Endothelial cell of umbilical vein (primary cell): ENCODE results near the gene GAL3ST2. TPM values are rescaled to one million over a fixed set of nuclear protein-coding genes. Genes with fewer than 3 reads are reported as not detected.
A peak's percentile ranks its signal among the peaks of the same experiment; 100 is the strongest.

ENCODE experiments used
- BruUV-seq: library from RNA; stranded (reverse); fragments of 400-500 nt; replicated peaks from 2 replicates; lab custom pipeline; 2021; lab: Mats Ljungman, UMichigan
- CTCF ChIA-PET: fragments of 300-600, 350-600 bp; sonication (Branson Sonifier 250); formaldehyde crosslinking; loops from one replicate; lab custom pipeline; 2021; ENCODE audit warnings: antibody characterized with exemption, inconsistent platforms; lab: Charles Lee
- POLR2A ChIA-PET: fragments of 300-600, 350-600 bp; sonication (Branson Sonifier 250); formaldehyde crosslinking; loops from one replicate; lab custom pipeline; 2021; ENCODE audit warnings: antibody characterized with exemption, inconsistent platforms; lab: Charles Lee
- DNase-seq: peaks from one replicate; pipeline ENCODE4 v3.0.0-alpha.2; 2011; ENCODE audit warnings: low read depth, low spot score
- FAIRE-seq: peaks from 2 replicates; lab custom pipeline; 2011; peaks lifted over from hg19 to GRCh38; lab: Jason Lieb, UNC
- H2AFZ ChIP-seq: 2 replicates; pipeline ENCODE4 v1.6.0; 2012; ENCODE audit warnings: low read depth, low read length, control low read depth, inconsistent platforms
- H3K27ac ChIP-seq: 2 replicates; pipeline ENCODE4 v1.5.1; 2011; ENCODE audit warnings: low read depth, mild to moderate bottlenecking, control low read depth, low read length, moderate library complexity; ENCODE audit not compliant: insufficient read depth
- H3K27me3 ChIP-seq, 2 experiments: 2 replicates each; pipeline versions ENCODE4 v1.6.0 to v1.6.1; 2011; ENCODE audit warnings: low read length in 2 of 2, mixed read lengths in 1 of 2; ENCODE audit not compliant: control insufficient read depth in 2 of 2, insufficient read depth in 2 of 2
- H3K36me3 ChIP-seq, 2 experiments: 2 replicates in 1 of 2; 3 replicates in 1 of 2; pipeline ENCODE4 v1.5.1; 2011; ENCODE audit warnings: low read length in 2 of 2, mild to moderate bottlenecking in 1 of 2, moderate library complexity in 1 of 2; ENCODE audit not compliant: control insufficient read depth in 2 of 2, insufficient read depth in 2 of 2; ENCODE audit errors: extremely low read depth in 1 of 2
- H3K4me1 ChIP-seq: 3 replicates; pipeline ENCODE4 v1.5.1; 2011; ENCODE audit warnings: mild to moderate bottlenecking, low read length; ENCODE audit not compliant: control insufficient read depth, insufficient read depth; ENCODE audit errors: extremely low read depth
- H3K4me2 ChIP-seq: 2 replicates; pipeline ENCODE4 v1.6.1; 2011; ENCODE audit warnings: low read length, control low read depth, mixed read lengths; ENCODE audit not compliant: insufficient read depth
- H3K4me3 ChIP-seq, 3 experiments: fragments of 200-600 bp in 1 of 3; sonication (generic), shearing (Covaris generic) in 1 of 3; replicated peaks in 1 of 3; 2 replicates each; pipeline ENCODE4 v1.5.1; 2011 to 2016; ENCODE audit warnings: control low read depth in 3 of 3, low read length in 3 of 3, mild to moderate bottlenecking in 2 of 3, inconsistent platforms in 1 of 3, low read depth in 1 of 3, moderate library complexity in 1 of 3; ENCODE audit not compliant: insufficient read depth in 1 of 3
- H3K79me2 ChIP-seq: 2 replicates; pipeline ENCODE4 v1.6.0; 2012; ENCODE audit warnings: low read length, inconsistent platforms; ENCODE audit not compliant: control insufficient read depth, insufficient read depth
- H3K9ac ChIP-seq: replicated peaks from 2 replicates; pipeline ENCODE3; 2011; ENCODE audit warnings: low read length, control low read depth; ENCODE audit not compliant: insufficient read depth; ENCODE audit errors: extremely low read depth
- H3K9me1 ChIP-seq: replicated peaks from 3 replicates; pipeline ENCODE4 v1.6.0; 2011; ENCODE audit warnings: mild to moderate bottlenecking, low read length; ENCODE audit not compliant: control insufficient read depth, insufficient read depth; ENCODE audit errors: extremely low read depth
- H3K9me3 ChIP-seq: replicated peaks from 2 replicates; pipeline ENCODE4 v1.5.1; 2012; ENCODE audit warnings: low read length, inconsistent platforms; ENCODE audit not compliant: control insufficient read depth, insufficient read depth
- H4K20me1 ChIP-seq: replicated peaks from 2 replicates; pipeline ENCODE3; 2011; ENCODE audit warnings: mild to moderate bottlenecking, low read length; ENCODE audit not compliant: control insufficient read depth, insufficient read depth; ENCODE audit errors: extremely low read depth
- CTCF ChIP-seq, 2 donors: IDR thresholded peaks; 1 replicate in 1 of 2; 2 replicates in 1 of 2; pipeline ENCODE4 v1.5.1; 2011; ENCODE audit warnings: low read length in 2 of 2, mild to moderate bottlenecking in 2 of 2, moderate library complexity in 2 of 2, control low read depth in 1 of 2, inconsistent platforms in 1 of 2, low read depth in 1 of 2; ENCODE audit not compliant: insufficient read depth in 1 of 2; ENCODE audit errors: extremely low read depth in 1 of 2
- EZH2 ChIP-seq: IDR thresholded peaks from 2 replicates; pipeline ENCODE4 v1.6.1; 2012; ENCODE audit warnings: borderline replicate concordance, low read depth, mild to moderate bottlenecking, moderate library complexity, low read length, inconsistent platforms; ENCODE audit not compliant: severe bottlenecking
- FOS ChIP-seq: IDR thresholded peaks from 2 replicates; pipeline ENCODE4 v1.6.1; 2011; ENCODE audit warnings: mild to moderate bottlenecking, low read length, moderate library complexity, borderline replicate concordance; ENCODE audit not compliant: insufficient read depth
- GATA2 ChIP-seq: IDR thresholded peaks from 2 replicates; pipeline ENCODE4 v1.7.0; 2011; ENCODE audit warnings: low read depth, mild to moderate bottlenecking, moderate library complexity, mixed read lengths, low read length; ENCODE audit not compliant: insufficient read length, insufficient read depth
- JUN ChIP-seq: IDR thresholded peaks from 2 replicates; pipeline ENCODE4 v1.6.1; 2011; ENCODE audit warnings: borderline replicate concordance, low read depth; ENCODE audit not compliant: insufficient read length, insufficient read depth
- MAX ChIP-seq: IDR thresholded peaks from 2 replicates; pipeline ENCODE4 v1.6.1; 2011; ENCODE audit not compliant: insufficient read depth, insufficient read length
- MYC ChIP-seq: IDR thresholded peaks from one replicate; pipeline ENCODE4 v1.6.1; 2011; ENCODE audit warnings: mild to moderate bottlenecking, low read depth, low read length
- POLR2A ChIP-seq: IDR thresholded peaks from 2 replicates; pipeline ENCODE4 v1.6.1; 2012; ENCODE audit warnings: low read depth, mild to moderate bottlenecking, control low read depth, low read length
- POLR2AphosphoS5 ChIP-seq: IDR thresholded peaks from 2 replicates; pipeline ENCODE4 v1.6.1; 2012; ENCODE audit warnings: low read depth, mild to moderate bottlenecking, control low read depth, low read length, moderate library complexity; ENCODE audit not compliant: insufficient read depth
- dilution Hi-C: fragments of 300-500 bp; cut with MboI; formaldehyde crosslinking; loops from one replicate; pipeline ENCODE4 v1.15.0; 2019; ENCODE audit warnings: low sequenced_read_pairs; ENCODE audit not compliant: extremely low pct_ligation_motif_present
- intact Hi-C: fragments of 100-400 bp; cut with micrococcal nuclease; formaldehyde crosslinking; loops from one replicate; pipeline ENCODE4 v1.10.0; 2022
- polyA plus RNA-seq, 4 experiments: library from polyadenylated mRNA; depleted of rRNA in 3 of 4; stranded (reverse) in 3 of 4; unstranded in 1 of 4; fragments of >200 nt; gene quantifications; 2 replicates each; pipeline versions ENCODE4 v1.2.1 to v1.2.3, GENCODE V29; 2011 to 2012; ENCODE audit warnings: missing spikeins in 1 of 4
- total RNA-seq: library from RNA; stranded (reverse); gene quantifications from 2 replicates; pipeline ENCODE4 v1.2.3, GENCODE V29; 2021

Gene GAL3ST2
- total and polyA plus RNA-seq, 2 donors (not counting 3 experiments of a cell fraction or from before 2014, with no cell fraction given): not detected

- intact Hi-C loops: loop anchor here (1.0 to 5.0 kb wide), 7 partner anchors 31 to 586 kb away; partner anchors contain the start of genes DTYMK, ING5, PASK and STK25
- no TSS peak for BruUV-seq
- no peaks in the 10 kb centered on the region for H3K79me2 ChIP-seq
- no peaks in the 10 kb centered on the region for H3K9me1 ChIP-seq
- no peak for DNase-seq
- no peaks in the 10 kb centered on the region for H4K20me1 ChIP-seq
- no peak for TF ChIP-seq MYC
- no peak for TF ChIP-seq POLR2A
- no peak for TF ChIP-seq FOS
- no peak for TF ChIP-seq GATA2
- no peak for TF ChIP-seq EZH2
- no peak for TF ChIP-seq POLR2AphosphoS5
- no peak for TF ChIP-seq CTCF (IDR thresholded peaks at IDR 0.05; ENCODE audit: extremely low read depth in 1 of 2, insufficient read depth in 1 of 2, low read depth in 1 of 2, low read length in 2 of 2)
- no peak for TF ChIP-seq JUN
- TF ChIP-seq MAX: no peak
- POLR2A ChIA-PET: interaction anchor here (0.9 kb wide), 1 partner anchor 45 kb away, joined by 5 read pairs; no protein-coding TSS in a partner anchor
- H3K9me3 ChIP-seq: no peaks in the 10 kb centered on the region
- dilution Hi-C loops: no loop called here
- no peaks in the 10 kb centered on the region for H3K27me3 ChIP-seq
- H3K4me3 ChIP-seq: peak overlapping the region; percentile 20 to 87 (median 25)
- peak overlapping the region; percentile 32 for H3K4me2 ChIP-seq
- CTCF ChIA-PET: interaction anchor here (1.0 to 5.2 kb wide), 11 partner anchors 12 to 145 kb away, joined by 3 to 41 read pairs (median 3); partner anchors contain the start of genes ATG4B, DTYMK and ING5
- no peak overlapping the region for H3K27ac ChIP-seq
- peak overlapping the region; percentile 88 for H2AFZ ChIP-seq
- no peak for FAIRE-seq
- H3K9ac ChIP-seq: no peak overlapping the region
- peaks cover 15% of the 10 kb centered on the region for H3K4me1 ChIP-seq
- no peaks in the 10 kb centered on the region for H3K36me3 ChIP-seq
Observed at GRCh38 chr2:241733391-241734207, 43.0 kb upstream of the GAL3ST2 start.
